Hematopoietic multipotent progenitor cell treated with erythropoietin and hydrocortisone succinate and interleukin-3 and kit ligand, for 8 days (in vitro differentiated cells): ENCODE measurements around the gene DALRD3.

Source experiments
- DNase-seq: peaks from one replicate; pipeline ENCODE4 v3.0.0-alpha.2; 2015

Gene DALRD3

GRCh38 chr3:49017971-49018706 is at the start of gene DALRD3:
TSS of gene DALRD3 (minus strand) at chr3:49018580. CDS start at chr3:49018564, 16 bp downstream.
- peak; percentile 80 for DNase-seq

- no peak for DNase-seq
Observed at GRCh38 chr3:49058011-49058410, 39.6 kb upstream of the DALRD3 start.

GRCh38 chr3:49057268-49057667 is 38.9 kb upstream of the DALRD3 start:
- DNase-seq: no peak

GRCh38 chr3:49054344-49054862 is 36.0 kb upstream of the DALRD3 start:
- no peak for DNase-seq

GRCh38 chr3:49053543-49053942 is 35.2 kb upstream of the DALRD3 start:
- no peak for DNase-seq

- DNase-seq: no peak
Observed at GRCh38 chr3:49035281-49035680, 16.9 kb upstream of the DALRD3 start.

- no peak for DNase-seq
Observed at GRCh38 chr3:49034650-49035049, 16.3 kb upstream of the DALRD3 start.

GRCh38 chr3:49032646-49033304 is 14.4 kb upstream of the DALRD3 start:
- DNase-seq: no peak

- peak; percentile 47 for DNase-seq
Observed at GRCh38 chr3:49030321-49030720, 11.9 kb upstream of the DALRD3 start.

- DNase-seq: no peak
Observed at GRCh38 chr3:49029563-49029884, 11.1 kb upstream of the DALRD3 start.

- DNase-seq: peak; percentile 93
Observed at GRCh38 chr3:49028673-49029562, 10.5 kb upstream of the DALRD3 start, which contains the start of gene IMPDH2. TSS of gene IMPDH2 (minus strand) at chr3:49029398. CDS start at chr3:49029350, 48 bp downstream.

- peak; percentile 19 for DNase-seq
Observed at GRCh38 chr3:49028298-49028672, 9.9 kb upstream of the DALRD3 start.

- DNase-seq: peak; percentile 3
Observed at GRCh38 chr3:49027634-49028033, 9.3 kb upstream of the DALRD3 start.

GRCh38 chr3:49026536-49026935 is 8.2 kb upstream of the DALRD3 start:
- DNase-seq: peak; percentile 14

- DNase-seq: no peak
Observed at GRCh38 chr3:49025793-49026520, 7.6 kb upstream of the DALRD3 start.

GRCh38 chr3:49025005-49025792 is 6.8 kb upstream of the DALRD3 start:
- peak; percentile 96 for DNase-seq

GRCh38 chr3:49024449-49024848 is 6.1 kb upstream of the DALRD3 start:
- DNase-seq: peak; percentile 8

GRCh38 chr3:49023775-49024174 is 5.4 kb upstream of the DALRD3 start:
- peak; percentile 6 for DNase-seq

- DNase-seq: peak; percentile 54
Observed at GRCh38 chr3:49022688-49023171, 4.3 kb upstream of the DALRD3 start.

GRCh38 chr3:49021813-49022687 is 3.7 kb upstream of the DALRD3 start, which contains the start of gene NDUFAF3:
TSS of gene NDUFAF3 (plus strand) at chr3:49022121. CDS start at chr3:49022145, 24 bp downstream.
- peak; percentile 89 for DNase-seq
